ENCODE measurements around the gene FUNDC2. TPM values are rescaled to one million over a fixed set of nuclear protein-coding genes. Genes with fewer than 3 reads are reported as not detected.

The FUNDC2 gene
- total and polyA plus RNA-seq, 2 donors (not counting 3 experiments of a cell fraction or from before 2014, with no cell fraction given), result 53.3 to 65.6 TPM

DNA sequence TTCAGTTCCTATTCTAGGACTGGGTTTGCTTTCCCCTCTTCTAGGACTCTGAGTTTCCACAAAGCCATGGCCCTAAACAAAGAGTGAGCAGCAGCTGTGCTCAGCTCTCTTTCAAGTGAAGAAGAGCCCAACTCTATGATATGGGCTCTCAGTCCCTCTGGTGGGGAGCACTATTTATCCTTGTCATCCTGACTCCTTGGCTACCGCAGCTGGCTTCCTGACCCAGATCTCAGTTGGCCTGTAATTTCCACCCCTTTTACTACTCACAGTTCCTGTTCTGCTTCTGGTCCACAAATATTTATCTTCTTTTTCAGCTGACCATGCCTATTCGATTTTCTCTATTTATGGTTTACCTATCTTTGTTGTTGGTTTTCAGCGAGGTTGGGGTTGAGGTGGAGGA, 37.9 kb upstream of the FUNDC2 start:
- CTCF ChIA-PET, result interaction anchor here (1.5 to 3.4 kb wide), 2 partner anchors 69 to 160 kb away, joined by 5 to 11 read pairs; no protein-coding TSS in a partner anchor
- dilution Hi-C loops (cut with MboI; ENCODE audit: extremely low pct_ligation_motif_present, low sequenced_read_pairs) (no loop called here), intact Hi-C loops (cut with micrococcal nuclease) (no loop called here)
- TF ChIP-seq FOS (IDR thresholded peaks at IDR 0.05; ENCODE audit: borderline replicate concordance, insufficient read depth, low read length), result no peak
- TF ChIP-seq, protein P1, sequence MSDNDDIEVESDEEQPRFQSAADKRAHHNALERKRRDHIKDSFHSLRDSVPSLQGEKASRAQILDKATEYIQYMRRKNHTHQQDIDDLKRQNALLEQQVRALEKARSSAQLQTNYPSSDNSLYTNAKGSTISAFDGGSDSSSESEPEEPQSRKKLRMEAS (IDR thresholded peaks at IDR 0.05; ENCODE audit: insufficient read depth, insufficient read length), result no peak
- TF ChIP-seq GATA2 (IDR thresholded peaks at IDR 0.05; ENCODE audit: insufficient read depth, insufficient read length, low read depth, low read length), result no peak
- TF ChIP-seq POLR2AphosphoS5 (IDR thresholded peaks at IDR 0.05; ENCODE audit: insufficient read depth, low read depth, low read length), result no peak
- TF ChIP-seq MYC (IDR thresholded peaks at IDR 0.05; ENCODE audit: low read depth, low read length), result no peak
- TF ChIP-seq EZH2 (IDR thresholded peaks at IDR 0.05; ENCODE audit: borderline replicate concordance, low read depth, low read length, severe bottlenecking), result no peak
- TF ChIP-seq JUN (IDR thresholded peaks at IDR 0.05; ENCODE audit: borderline replicate concordance, insufficient read depth, insufficient read length, low read depth), result no peak
- TF ChIP-seq, protein P2, sequence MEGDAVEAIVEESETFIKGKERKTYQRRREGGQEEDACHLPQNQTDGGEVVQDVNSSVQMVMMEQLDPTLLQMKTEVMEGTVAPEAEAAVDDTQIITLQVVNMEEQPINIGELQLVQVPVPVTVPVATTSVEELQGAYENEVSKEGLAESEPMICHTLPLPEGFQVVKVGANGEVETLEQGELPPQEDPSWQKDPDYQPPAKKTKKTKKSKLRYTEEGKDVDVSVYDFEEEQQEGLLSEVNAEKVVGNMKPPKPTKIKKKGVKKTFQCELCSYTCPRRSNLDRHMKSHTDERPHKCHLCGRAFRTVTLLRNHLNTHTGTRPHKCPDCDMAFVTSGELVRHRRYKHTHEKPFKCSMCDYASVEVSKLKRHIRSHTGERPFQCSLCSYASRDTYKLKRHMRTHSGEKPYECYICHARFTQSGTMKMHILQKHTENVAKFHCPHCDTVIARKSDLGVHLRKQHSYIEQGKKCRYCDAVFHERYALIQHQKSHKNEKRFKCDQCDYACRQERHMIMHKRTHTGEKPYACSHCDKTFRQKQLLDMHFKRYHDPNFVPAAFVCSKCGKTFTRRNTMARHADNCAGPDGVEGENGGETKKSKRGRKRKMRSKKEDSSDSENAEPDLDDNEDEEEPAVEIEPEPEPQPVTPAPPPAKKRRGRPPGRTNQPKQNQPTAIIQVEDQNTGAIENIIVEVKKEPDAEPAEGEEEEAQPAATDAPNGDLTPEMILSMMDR (IDR thresholded peaks at IDR 0.05; ENCODE audit: extremely low read depth in 1 of 2, insufficient read depth in 1 of 2, low read depth in 1 of 2, low read length in 2 of 2), result no peak
- TF ChIP-seq POLR2A (IDR thresholded peaks at IDR 0.05; ENCODE audit: low read depth, low read length), result no peak
- Histone ChIP-seq H3K4me3 (replicated peaks in 1 of 3; ENCODE audit: insufficient read depth in 1 of 3, low read depth in 1 of 3, low read length in 3 of 3) (no peak overlapping the region), H3K9me1 (replicated peaks; ENCODE audit: control insufficient read depth, extremely low read depth, insufficient read depth, low read length) (no peaks in the 10 kb centered on the region), H3K36me3 (ENCODE audit: control insufficient read depth in 2 of 2, extremely low read depth in 1 of 2, insufficient read depth in 2 of 2, low read length in 2 of 2) (no peaks in the 10 kb centered on the region), H3K79me2 (ENCODE audit: control insufficient read depth, insufficient read depth, low read length) (no peaks in the 10 kb centered on the region), H3K9me3 (replicated peaks; ENCODE audit: control insufficient read depth, insufficient read depth, low read length) (no peaks in the 10 kb centered on the region), H3K27ac (ENCODE audit: insufficient read depth, low read depth, low read length) (no peak overlapping the region), H2AFZ (ENCODE audit: low read depth, low read length) (no peak overlapping the region), H3K27me3 (ENCODE audit: control insufficient read depth in 2 of 2, insufficient read depth in 2 of 2, low read length in 2 of 2) (no peaks in the 10 kb centered on the region), H3K4me1 (ENCODE audit: control insufficient read depth, extremely low read depth, insufficient read depth, low read length) (no peaks in the 10 kb centered on the region), H4K20me1 (replicated peaks; ENCODE audit: control insufficient read depth, extremely low read depth, insufficient read depth, low read length) (no peaks in the 10 kb centered on the region), H3K9ac (replicated peaks; ENCODE audit: extremely low read depth, insufficient read depth, low read length) (no peak overlapping the region), H3K4me2 (ENCODE audit: insufficient read depth, low read length) (no peak overlapping the region)
- DNase-seq (ENCODE audit: low read depth, low spot score) (no peak), FAIRE-seq (no peak)
- POLR2A ChIA-PET, result no interaction called here
- no TSS peak for BruUV-seq (replicated peaks)

Measured in endothelial cell of umbilical vein (primary cell).